RWPE2 (cell line): ENCODE measurements around the gene SOCS7.

ENCODE experiments used
- ATAC-seq: fragments of 200-7000 bp; cut with Tn5 transposase; 3 replicates; pipeline ENCODE4 v1.9.1; 2021; ENCODE audit warnings: low read depth
- DNase-seq: peaks from one replicate; pipeline ENCODE4 v3.0.0-alpha.2; 2020; ENCODE audit warnings: low spot score
- H3K27ac ChIP-seq: fragments of 450-650 bp; 2 replicates; pipeline ENCODE4 v1.5.1; 2017; ENCODE audit warnings: mild to moderate bottlenecking; ENCODE audit not compliant: poor library complexity, severe bottlenecking
- H3K27me3 ChIP-seq: fragments of 250-450 bp; sonication (Bioruptor Pico); 2 replicates; pipeline ENCODE4 v1.5.1; 2021; ENCODE audit warnings: mild to moderate bottlenecking, moderate library complexity; ENCODE audit not compliant: insufficient read depth, poor library complexity, severe bottlenecking
- H3K36me3 ChIP-seq: fragments of 250-450 bp; sonication (Bioruptor Pico); 2 replicates; pipeline ENCODE4 v1.5.1; 2020; ENCODE audit warnings: low read depth, mild to moderate bottlenecking, moderate library complexity
- H3K4me1 ChIP-seq: fragments of 250-450 bp; sonication (Bioruptor Pico); 2 replicates; pipeline ENCODE4 v1.5.1; 2021; ENCODE audit warnings: mild to moderate bottlenecking, moderate library complexity; ENCODE audit not compliant: insufficient read depth, poor library complexity, severe bottlenecking
- H3K4me3 ChIP-seq: fragments of 250-450 bp; sonication (Bioruptor Pico); 2 replicates; pipeline ENCODE4 v1.5.1; 2021; ENCODE audit warnings: mild to moderate bottlenecking, moderate library complexity; ENCODE audit not compliant: severe bottlenecking
- H3K9me3 ChIP-seq: fragments of 250-450 bp; sonication (Bioruptor Pico); 2 replicates; pipeline ENCODE4 v1.5.1; 2021; ENCODE audit warnings: mild to moderate bottlenecking, moderate library complexity; ENCODE audit not compliant: severe bottlenecking
- CTCF ChIP-seq: fragments of 450-650 bp; IDR thresholded peaks from one replicate; pipeline ENCODE4 v1.5.1; 2017; ENCODE audit warnings: mild to moderate bottlenecking, moderate library complexity; ENCODE audit not compliant: poor library complexity, severe bottlenecking

The SOCS7 gene

GRCh38 chr17:38417210-38417951 is 65.7 kb downstream of the SOCS7 start:
- no peaks in the 10 kb centered on the region for H3K9me3 ChIP-seq
- TF ChIP-seq CTCF = no peak
- H3K36me3 ChIP-seq = no peaks in the 10 kb centered on the region
- no peak overlapping the region for H3K27ac ChIP-seq
- DNase-seq (no peak), ATAC-seq (no peak)
- peaks cover 25% of the 10 kb centered on the region for H3K27me3 ChIP-seq
- H3K4me3 ChIP-seq = no peak overlapping the region
- H3K4me1 ChIP-seq = peaks cover 12% of the 10 kb centered on the region

GRCh38 chr17:38418062-38418692 is 66.5 kb downstream of the SOCS7 start:
- Histone ChIP-seq H3K4me3 (no peak overlapping the region), H3K27me3 (peaks cover 25% of the 10 kb centered on the region), H3K9me3 (no peaks in the 10 kb centered on the region), H3K36me3 (no peaks in the 10 kb centered on the region), H3K4me1 (peaks cover 12% of the 10 kb centered on the region), H3K27ac (no peak overlapping the region)
- no peak for ATAC-seq
- no peak for TF ChIP-seq CTCF
- no peak for DNase-seq

GRCh38 chr17:38418693-38419507 is 67.3 kb downstream of the SOCS7 start:
- Histone ChIP-seq H3K4me1 (peaks cover 12% of the 10 kb centered on the region), H3K4me3 (no peak overlapping the region), H3K27ac (no peak overlapping the region), H3K9me3 (no peaks in the 10 kb centered on the region), H3K27me3 (peaks cover 25% of the 10 kb centered on the region), H3K36me3 (no peaks in the 10 kb centered on the region)
- no peak for DNase-seq
- no peak for TF ChIP-seq CTCF
- no peak for ATAC-seq

- Histone ChIP-seq H3K27ac (no peak overlapping the region), H3K27me3 (peaks cover 25% of the 10 kb centered on the region), H3K4me1 (peaks cover 12% of the 10 kb centered on the region), H3K9me3 (no peaks in the 10 kb centered on the region), H3K4me3 (no peak overlapping the region), H3K36me3 (no peaks in the 10 kb centered on the region)
- TF ChIP-seq CTCF = no peak
- DNase-seq = no peak
- ATAC-seq = no peak
Measured at GRCh38 chr17:38419508-38419981, 67.9 kb downstream of the SOCS7 start.
